HEK293 (cell line): ENCODE measurements around the gene PHETA2.

Experiments
- BCL11A ChIP-seq: fragments of 450-650 bp; formaldehyde crosslinking; IDR thresholded peaks from 2 replicates; pipeline ENCODE4 v1.5.1; 2016; ENCODE audit warnings: low read depth, missing biosample characterization, missing genetic modification characterization
- KLF1 ChIP-seq: fragments of 450-650 bp; formaldehyde crosslinking; IDR thresholded peaks from 2 replicates; pipeline ENCODE4 v1.5.1; 2016; ENCODE audit warnings: missing biosample characterization, missing genetic modification characterization
- KLF9 ChIP-seq: fragments of 450-650 bp; formaldehyde crosslinking; IDR thresholded peaks from 2 replicates; pipeline ENCODE4 v1.5.1; 2016; ENCODE audit warnings: missing biosample characterization, missing genetic modification characterization, low read depth
- SP2 ChIP-seq: fragments of 450-650 bp; formaldehyde crosslinking; IDR thresholded peaks from 2 replicates; pipeline ENCODE4 v1.5.1; 2016; ENCODE audit warnings: missing biosample characterization, missing genetic modification characterization
- SP3 ChIP-seq: fragments of 450-650 bp; formaldehyde crosslinking; IDR thresholded peaks from 2 replicates; pipeline ENCODE4 v1.5.1; 2016; ENCODE audit warnings: missing biosample characterization, missing genetic modification characterization
- SP7 ChIP-seq: fragments of 450-650 bp; formaldehyde crosslinking; IDR thresholded peaks from 2 replicates; pipeline ENCODE4 v1.5.1; 2016; ENCODE audit warnings: missing biosample characterization, missing genetic modification characterization
- YY1 ChIP-seq: fragments of 450-650 bp; formaldehyde crosslinking; IDR thresholded peaks from 2 replicates; pipeline ENCODE4 v1.5.1; 2018; ENCODE audit warnings: missing biosample characterization, missing genetic modification characterization
- ZBTB48 ChIP-seq: fragments of 450-650 bp; formaldehyde crosslinking; IDR thresholded peaks from 2 replicates; pipeline ENCODE4 v1.5.1; 2016; ENCODE audit warnings: missing biosample characterization, missing genetic modification characterization
- ZEB2 ChIP-seq: fragments of 450-650 bp; formaldehyde crosslinking; IDR thresholded peaks from 2 replicates; pipeline ENCODE4 v1.5.1; 2016; ENCODE audit warnings: missing biosample characterization, missing genetic modification characterization
- ZFP69B ChIP-seq: fragments of 450-650 bp; formaldehyde crosslinking; IDR thresholded peaks from 2 replicates; pipeline ENCODE4 v1.5.1; 2016; ENCODE audit warnings: missing biosample characterization, missing genetic modification characterization
- ZNF174 ChIP-seq: fragments of 450-650 bp; formaldehyde crosslinking; IDR thresholded peaks from 2 replicates; pipeline ENCODE4 v1.5.0; 2017; ENCODE audit warnings: missing biosample characterization, mild to moderate bottlenecking, missing genetic modification characterization
- ZNF24 ChIP-seq: fragments of 450-650 bp; formaldehyde crosslinking; IDR thresholded peaks from 2 replicates; pipeline ENCODE4 v1.5.1; 2016; ENCODE audit warnings: missing biosample characterization, missing genetic modification characterization
- ZNF366 ChIP-seq: fragments of 450-650 bp; formaldehyde crosslinking; conservative IDR thresholded peaks from 2 replicates; pipeline ENCODE4 v1.5.1; 2016; ENCODE audit warnings: missing biosample characterization, missing genetic modification characterization
- ZNF501 ChIP-seq: fragments of 450-650 bp; formaldehyde crosslinking; IDR thresholded peaks from 2 replicates; pipeline ENCODE4 v1.5.1; 2016; ENCODE audit warnings: missing biosample characterization, missing genetic modification characterization
- ZNF548 ChIP-seq: fragments of 450-650 bp; formaldehyde crosslinking; IDR thresholded peaks from 2 replicates; pipeline ENCODE4 v1.5.1; 2016; ENCODE audit warnings: missing biosample characterization, missing genetic modification characterization
- ZNF596 ChIP-seq: fragments of 450-650 bp; IDR thresholded peaks from 2 replicates; pipeline ENCODE4 v1.5.0; 2018; ENCODE audit warnings: missing biosample characterization, mild to moderate bottlenecking, missing genetic modification characterization, moderate library complexity
- ZNF600 ChIP-seq: fragments of 450-650 bp; formaldehyde crosslinking; IDR thresholded peaks from 2 replicates; pipeline ENCODE4 v1.5.1; 2016; ENCODE audit warnings: missing biosample characterization, missing genetic modification characterization
- ZNF626 ChIP-seq: fragments of 450-650 bp; sonication (Bioruptor Pico); formaldehyde crosslinking; IDR thresholded peaks from 2 replicates; pipeline ENCODE4 v1.5.1; 2018; ENCODE audit warnings: missing biosample characterization, missing genetic modification characterization, inconsistent platforms
- ZNF76 ChIP-seq: fragments of 450-650 bp; formaldehyde crosslinking; IDR thresholded peaks from 2 replicates; pipeline ENCODE4; 2016; ENCODE audit warnings: low read depth, missing biosample characterization, missing genetic modification characterization, borderline replicate concordance
- ZXDB ChIP-seq: fragments of 450-650 bp; formaldehyde crosslinking; IDR thresholded peaks from 2 replicates; pipeline ENCODE4 v1.5.1; 2016; ENCODE audit warnings: missing biosample characterization, missing genetic modification characterization
- TF ChIP-seq, protein P1 (sequence below): fragments of 450-650 bp; formaldehyde crosslinking; IDR thresholded peaks from 2 replicates; pipeline ENCODE4 v1.5.1; 2016; ENCODE audit warnings: missing biosample characterization, missing genetic modification characterization
- TF ChIP-seq, protein P2 (sequence below): fragments of 450-650 bp; formaldehyde crosslinking; IDR thresholded peaks from 2 replicates; pipeline ENCODE4 v1.5.1; 2017; ENCODE audit warnings: missing biosample characterization, missing genetic modification characterization
- TF ChIP-seq, protein P3 (sequence below): sonication (generic); formaldehyde crosslinking; IDR thresholded peaks from 2 replicates; pipeline ENCODE4 v1.8.1; 2022; ENCODE audit warnings: mild to moderate bottlenecking, moderate library complexity, missing genetic modification reagents
- TF ChIP-seq, protein P4 (sequence below): fragments of 450-650 bp; formaldehyde crosslinking; IDR thresholded peaks from 2 replicates; pipeline ENCODE4 v1.5.1; 2017; ENCODE audit warnings: missing biosample characterization, mild to moderate bottlenecking, missing genetic modification characterization, moderate library complexity
- TF ChIP-seq, protein P5 (sequence below): fragments of 450-650 bp; formaldehyde crosslinking; IDR thresholded peaks from 2 replicates; pipeline ENCODE4 v1.5.1; 2016; ENCODE audit warnings: missing biosample characterization, missing genetic modification characterization

PHETA2 gene

DNA sequence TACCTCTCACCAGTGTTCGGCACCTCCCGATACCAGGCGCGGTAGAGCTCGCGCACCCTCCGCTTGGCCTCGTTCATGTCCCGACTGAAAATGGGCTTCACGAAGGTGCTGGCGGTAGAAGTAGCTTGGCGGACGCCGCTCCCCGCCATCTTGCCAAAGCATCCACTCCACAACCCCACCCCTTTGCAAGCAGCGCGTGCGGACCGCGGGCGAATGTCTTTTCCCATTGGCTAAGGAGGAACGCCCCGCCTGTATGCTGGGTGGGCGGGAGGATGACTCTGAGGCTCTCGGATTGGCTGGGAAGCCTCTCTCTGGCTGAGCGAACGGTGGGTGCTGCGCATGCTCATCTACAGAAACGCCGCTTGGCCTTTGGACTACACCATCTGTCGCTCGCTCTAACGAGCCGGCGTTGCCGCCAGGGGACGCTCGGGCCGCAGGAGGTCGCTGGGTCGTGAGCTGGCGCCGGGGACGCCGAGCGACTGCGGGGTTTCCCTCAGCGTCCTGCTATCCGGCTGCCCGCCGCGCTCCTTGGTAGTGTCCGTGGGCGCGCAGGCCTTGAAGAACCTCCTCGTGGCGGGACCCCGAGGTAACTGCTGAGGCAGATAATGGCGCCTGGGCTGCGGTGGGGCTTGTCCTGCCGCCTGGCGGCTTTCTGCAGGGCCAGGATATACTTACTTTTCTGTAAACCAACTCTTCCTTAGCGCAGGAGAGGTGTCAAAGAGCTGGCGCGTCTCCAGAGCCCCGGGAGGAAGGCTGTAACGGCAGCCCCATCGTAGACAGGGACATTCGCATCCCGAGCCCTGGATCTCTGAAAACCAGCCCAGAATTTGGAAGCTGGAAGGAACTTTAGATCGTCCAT lies 16.8 kb downstream of the PHETA2 start, which contains the start of gene NDUFA6 (continued):
- TF ChIP-seq ZNF548 (tag by site-specific recombination), result no peak
- no peak for TF ChIP-seq ZNF174
- TF ChIP-seq ZNF366 (tag by site-specific recombination), result peak; percentile 59
- peak; percentile 91; the same call in 1 of the 2 replicates for TF ChIP-seq BCL11A (tag by site-specific recombination)
- TF ChIP-seq, protein P1, sequence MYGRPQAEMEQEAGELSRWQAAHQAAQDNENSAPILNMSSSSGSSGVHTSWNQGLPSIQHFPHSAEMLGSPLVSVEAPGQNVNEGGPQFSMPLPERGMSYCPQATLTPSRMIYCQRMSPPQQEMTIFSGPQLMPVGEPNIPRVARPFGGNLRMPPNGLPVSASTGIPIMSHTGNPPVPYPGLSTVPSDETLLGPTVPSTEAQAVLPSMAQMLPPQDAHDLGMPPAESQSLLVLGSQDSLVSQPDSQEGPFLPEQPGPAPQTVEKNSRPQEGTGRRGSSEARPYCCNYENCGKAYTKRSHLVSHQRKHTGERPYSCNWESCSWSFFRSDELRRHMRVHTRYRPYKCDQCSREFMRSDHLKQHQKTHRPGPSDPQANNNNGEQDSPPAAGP, result peak; percentile 17; the same call in 1 of the 2 replicates
- TF ChIP-seq, protein P2, sequence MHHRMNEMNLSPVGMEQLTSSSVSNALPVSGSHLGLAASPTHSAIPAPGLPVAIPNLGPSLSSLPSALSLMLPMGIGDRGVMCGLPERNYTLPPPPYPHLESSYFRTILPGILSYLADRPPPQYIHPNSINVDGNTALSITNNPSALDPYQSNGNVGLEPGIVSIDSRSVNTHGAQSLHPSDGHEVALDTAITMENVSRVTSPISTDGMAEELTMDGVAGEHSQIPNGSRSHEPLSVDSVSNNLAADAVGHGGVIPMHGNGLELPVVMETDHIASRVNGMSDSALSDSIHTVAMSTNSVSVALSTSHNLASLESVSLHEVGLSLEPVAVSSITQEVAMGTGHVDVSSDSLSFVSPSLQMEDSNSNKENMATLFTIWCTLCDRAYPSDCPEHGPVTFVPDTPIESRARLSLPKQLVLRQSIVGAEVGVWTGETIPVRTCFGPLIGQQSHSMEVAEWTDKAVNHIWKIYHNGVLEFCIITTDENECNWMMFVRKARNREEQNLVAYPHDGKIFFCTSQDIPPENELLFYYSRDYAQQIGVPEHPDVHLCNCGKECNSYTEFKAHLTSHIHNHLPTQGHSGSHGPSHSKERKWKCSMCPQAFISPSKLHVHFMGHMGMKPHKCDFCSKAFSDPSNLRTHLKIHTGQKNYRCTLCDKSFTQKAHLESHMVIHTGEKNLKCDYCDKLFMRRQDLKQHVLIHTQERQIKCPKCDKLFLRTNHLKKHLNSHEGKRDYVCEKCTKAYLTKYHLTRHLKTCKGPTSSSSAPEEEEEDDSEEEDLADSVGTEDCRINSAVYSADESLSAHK (tag by site-specific recombination), result no peak
- TF ChIP-seq ZNF600 (tag by site-specific recombination), result peak; percentile 41; the same call in 1 of the 2 replicates
- TF ChIP-seq YY1 (tag by site-specific recombination), result peak; percentile 79
- peak; percentile 99 for TF ChIP-seq SP2 (tag by site-specific recombination)
- TF ChIP-seq, protein P3, sequence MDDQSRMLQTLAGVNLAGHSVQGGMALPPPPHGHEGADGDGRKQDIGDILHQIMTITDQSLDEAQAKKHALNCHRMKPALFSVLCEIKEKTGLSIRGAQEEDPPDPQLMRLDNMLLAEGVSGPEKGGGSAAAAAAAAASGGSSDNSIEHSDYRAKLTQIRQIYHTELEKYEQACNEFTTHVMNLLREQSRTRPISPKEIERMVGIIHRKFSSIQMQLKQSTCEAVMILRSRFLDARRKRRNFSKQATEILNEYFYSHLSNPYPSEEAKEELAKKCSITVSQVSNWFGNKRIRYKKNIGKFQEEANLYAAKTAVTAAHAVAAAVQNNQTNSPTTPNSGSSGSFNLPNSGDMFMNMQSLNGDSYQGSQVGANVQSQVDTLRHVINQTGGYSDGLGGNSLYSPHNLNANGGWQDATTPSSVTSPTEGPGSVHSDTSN, result peak; percentile 82; the same call in 1 of the 2 replicates
- peak; percentile 62; the same call in 1 of the 2 replicates for TF ChIP-seq ZNF501 (tag by site-specific recombination)
- TF ChIP-seq ZNF596 (tag by site-specific recombination), result peak; percentile 100
- TF ChIP-seq ZXDB, result peak; percentile 100
- peak; percentile 54; the same call in 1 of the 2 replicates for TF ChIP-seq ZEB2 (tag by site-specific recombination)
- peak; percentile 55; the same call in 1 of the 2 replicates for TF ChIP-seq ZBTB48 (tag by site-specific recombination)
- no peak; the same call in 1 of the 2 replicates for TF ChIP-seq KLF1 (tag by site-specific recombination)
- no peak for TF ChIP-seq ZNF626 (tag by site-specific recombination)
- TF ChIP-seq SP3 (tag by site-specific recombination), result peak; percentile 95
- 0 out of 2 replicates have a peak, but pooled peaks have one; percentile 8 for TF ChIP-seq ZFP69B (tag by site-specific recombination)
- TF ChIP-seq ZNF24 (tag by site-specific recombination), result peak; percentile 20
- TF ChIP-seq KLF9, result peak; percentile 68; the same call in 1 of the 2 replicates
- TF ChIP-seq ZNF76 (tag by site-specific recombination), result peak; percentile 55; the same call in 1 of the 2 replicates
- TF ChIP-seq, protein P4, sequence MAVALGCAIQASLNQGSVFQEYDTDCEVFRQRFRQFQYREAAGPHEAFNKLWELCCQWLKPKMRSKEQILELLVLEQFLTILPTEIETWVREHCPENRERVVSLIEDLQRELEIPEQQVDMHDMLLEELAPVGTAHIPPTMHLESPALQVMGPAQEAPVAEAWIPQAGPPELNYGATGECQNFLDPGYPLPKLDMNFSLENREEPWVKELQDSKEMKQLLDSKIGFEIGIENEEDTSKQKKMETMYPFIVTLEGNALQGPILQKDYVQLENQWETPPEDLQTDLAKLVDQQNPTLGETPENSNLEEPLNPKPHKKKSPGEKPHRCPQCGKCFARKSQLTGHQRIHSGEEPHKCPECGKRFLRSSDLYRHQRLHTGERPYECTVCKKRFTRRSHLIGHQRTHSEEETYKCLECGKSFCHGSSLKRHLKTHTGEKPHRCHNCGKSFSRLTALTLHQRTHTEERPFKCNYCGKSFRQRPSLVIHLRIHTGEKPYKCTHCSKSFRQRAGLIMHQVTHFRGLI (tag by site-specific recombination), result peak; percentile 73
- TF ChIP-seq SP7 (tag by site-specific recombination), result peak; percentile 32
- TF ChIP-seq, protein P5, sequence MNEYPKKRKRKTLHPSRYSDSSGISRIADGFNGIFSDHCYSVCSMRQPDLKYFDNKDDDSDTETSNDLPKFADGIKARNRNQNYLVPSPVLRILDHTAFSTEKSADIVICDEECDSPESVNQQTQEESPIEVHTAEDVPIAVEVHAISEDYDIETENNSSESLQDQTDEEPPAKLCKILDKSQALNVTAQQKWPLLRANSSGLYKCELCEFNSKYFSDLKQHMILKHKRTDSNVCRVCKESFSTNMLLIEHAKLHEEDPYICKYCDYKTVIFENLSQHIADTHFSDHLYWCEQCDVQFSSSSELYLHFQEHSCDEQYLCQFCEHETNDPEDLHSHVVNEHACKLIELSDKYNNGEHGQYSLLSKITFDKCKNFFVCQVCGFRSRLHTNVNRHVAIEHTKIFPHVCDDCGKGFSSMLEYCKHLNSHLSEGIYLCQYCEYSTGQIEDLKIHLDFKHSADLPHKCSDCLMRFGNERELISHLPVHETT (tag by site-specific recombination), result 0 out of 2 replicates have a peak, but pooled peaks have one; percentile 16
